Measurements from ENCODE around the gene PRPF8.
A peak's percentile ranks its signal among the peaks of the same experiment; 100 is the strongest.

Gene PRPF8

DNA sequence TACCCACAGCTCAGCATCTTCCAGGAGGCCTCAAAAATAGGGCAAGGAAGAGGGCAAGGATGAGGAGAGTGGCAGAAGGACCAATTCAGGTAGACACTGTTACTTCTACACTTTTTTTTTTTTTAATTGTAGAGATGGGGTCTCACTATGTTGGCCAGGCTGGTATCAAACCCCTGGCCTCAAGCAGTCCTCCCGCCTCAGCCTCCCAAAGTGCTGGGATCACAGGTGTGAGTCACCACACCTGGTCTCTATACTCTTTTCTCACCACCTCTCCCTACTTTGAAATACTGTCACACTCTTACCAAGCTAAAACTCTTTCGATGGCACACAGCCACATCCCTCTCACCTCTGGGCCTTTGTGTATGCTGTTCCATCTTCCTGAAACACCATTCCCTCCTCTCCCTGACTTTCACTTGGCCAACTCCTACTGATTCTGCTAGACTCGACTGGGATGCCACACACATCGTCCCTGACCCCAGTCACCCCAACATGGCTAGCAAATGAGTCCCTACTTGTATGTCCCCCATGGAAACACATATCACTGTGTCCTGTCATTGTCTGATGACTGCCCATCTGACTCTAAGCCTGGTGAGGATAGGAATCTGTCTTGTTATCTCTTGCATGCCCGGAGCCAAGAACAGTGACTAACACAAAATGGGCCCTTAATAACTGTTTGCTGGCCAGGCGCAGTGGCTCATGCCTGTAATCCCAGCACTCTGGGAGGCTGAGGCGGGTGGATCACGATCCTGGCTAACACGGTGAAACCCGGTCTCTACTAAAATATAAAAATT lies 48.8 kb downstream of the PRPF8 start:
- DNase-seq (ENCODE audit: extremely low read depth, insufficient read length) = no peak
- Histone ChIP-seq H3K27me3 (replicated peaks; ENCODE audit: control insufficient read depth, insufficient read depth, low read length) (no peaks in the 10 kb centered on the region), H3K4me3 (replicated peaks; ENCODE audit: low read depth, low read length) (no peak overlapping the region), H3K36me3 (ENCODE audit: control insufficient read depth, insufficient read depth, low read length) (no peaks in the 10 kb centered on the region)
- TF ChIP-seq, protein P1, sequence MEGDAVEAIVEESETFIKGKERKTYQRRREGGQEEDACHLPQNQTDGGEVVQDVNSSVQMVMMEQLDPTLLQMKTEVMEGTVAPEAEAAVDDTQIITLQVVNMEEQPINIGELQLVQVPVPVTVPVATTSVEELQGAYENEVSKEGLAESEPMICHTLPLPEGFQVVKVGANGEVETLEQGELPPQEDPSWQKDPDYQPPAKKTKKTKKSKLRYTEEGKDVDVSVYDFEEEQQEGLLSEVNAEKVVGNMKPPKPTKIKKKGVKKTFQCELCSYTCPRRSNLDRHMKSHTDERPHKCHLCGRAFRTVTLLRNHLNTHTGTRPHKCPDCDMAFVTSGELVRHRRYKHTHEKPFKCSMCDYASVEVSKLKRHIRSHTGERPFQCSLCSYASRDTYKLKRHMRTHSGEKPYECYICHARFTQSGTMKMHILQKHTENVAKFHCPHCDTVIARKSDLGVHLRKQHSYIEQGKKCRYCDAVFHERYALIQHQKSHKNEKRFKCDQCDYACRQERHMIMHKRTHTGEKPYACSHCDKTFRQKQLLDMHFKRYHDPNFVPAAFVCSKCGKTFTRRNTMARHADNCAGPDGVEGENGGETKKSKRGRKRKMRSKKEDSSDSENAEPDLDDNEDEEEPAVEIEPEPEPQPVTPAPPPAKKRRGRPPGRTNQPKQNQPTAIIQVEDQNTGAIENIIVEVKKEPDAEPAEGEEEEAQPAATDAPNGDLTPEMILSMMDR (IDR thresholded peaks at IDR 0.05; ENCODE audit: insufficient read depth, low read length, poor library complexity, severe bottlenecking) = no peak

DNA sequence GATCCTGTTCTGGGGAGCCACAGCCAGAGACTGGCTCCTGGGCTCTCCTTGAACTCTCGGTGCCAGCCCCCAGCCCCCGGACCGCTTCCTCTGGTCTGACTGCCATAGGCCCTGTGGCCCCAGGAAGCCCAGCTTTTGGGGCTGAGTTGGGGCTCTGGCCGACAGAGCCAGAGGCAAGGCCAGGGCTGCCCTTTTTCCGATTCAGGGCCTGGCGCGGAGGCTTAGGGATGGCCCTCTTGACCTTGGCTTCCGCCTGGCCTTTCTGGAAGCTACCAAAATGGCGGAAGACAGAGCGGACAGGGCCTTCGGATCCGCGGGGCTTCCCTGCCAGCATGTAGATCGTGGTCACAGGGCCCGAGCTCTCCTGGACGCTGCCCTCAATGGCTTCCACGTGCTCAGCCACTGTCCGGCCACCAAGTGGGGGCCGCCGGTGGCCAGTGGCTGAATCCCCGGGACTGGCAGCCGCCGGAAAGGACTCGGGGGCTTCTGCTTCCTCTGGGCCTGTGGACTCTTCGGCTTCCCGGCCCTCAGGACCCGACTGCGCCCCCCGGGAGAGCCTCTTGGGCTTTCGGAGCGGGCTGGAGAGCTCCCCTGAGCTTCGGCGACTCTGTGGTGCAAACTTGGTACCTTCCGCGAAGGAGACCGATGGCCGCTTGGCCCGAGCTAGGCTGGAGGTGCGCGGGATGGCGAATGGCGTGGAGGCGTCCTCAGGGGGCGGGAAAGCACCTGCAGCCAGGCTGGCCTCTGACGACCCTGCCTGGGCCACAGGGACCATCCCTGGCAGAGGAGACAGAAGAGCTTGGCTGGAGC lies 49.6 kb downstream of the PRPF8 start:
- no peaks in the 10 kb centered on the region for H3K27me3 ChIP-seq (replicated peaks; ENCODE audit: control insufficient read depth, insufficient read depth, low read length)
- TF ChIP-seq, protein P1 (IDR thresholded peaks at IDR 0.05; ENCODE audit: insufficient read depth, low read length, poor library complexity, severe bottlenecking) = no peak
- no peaks in the 10 kb centered on the region for H3K36me3 ChIP-seq (ENCODE audit: control insufficient read depth, insufficient read depth, low read length)
- no peak for DNase-seq (ENCODE audit: extremely low read depth, insufficient read length)
- H3K4me3 ChIP-seq (replicated peaks; ENCODE audit: low read depth, low read length) = no peak overlapping the region

DNA sequence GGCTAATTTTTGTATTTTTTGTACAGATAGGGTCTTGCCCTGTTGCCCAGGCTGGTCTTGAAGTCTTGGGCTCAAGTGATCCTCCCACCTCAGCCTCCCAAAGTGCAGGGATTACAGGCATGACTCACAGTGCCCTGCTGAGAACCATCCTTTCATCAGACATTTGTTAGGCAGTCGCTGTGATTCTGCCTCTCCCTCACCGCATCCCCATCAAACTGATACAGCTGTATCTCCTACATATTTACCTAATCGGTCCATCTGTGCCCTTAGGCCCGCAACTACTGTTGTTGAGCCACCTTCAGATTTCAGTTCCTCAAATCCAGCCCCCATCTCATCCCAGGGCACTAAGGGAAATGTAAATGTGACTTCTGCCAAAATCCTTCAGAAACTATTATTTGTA lies 54.0 kb downstream of the PRPF8 start:
- Histone ChIP-seq H3K4me3 (replicated peaks; ENCODE audit: low read depth, low read length) (no peak overlapping the region), H3K27me3 (replicated peaks; ENCODE audit: control insufficient read depth, insufficient read depth, low read length) (no peaks in the 10 kb centered on the region), H3K36me3 (ENCODE audit: control insufficient read depth, insufficient read depth, low read length) (no peaks in the 10 kb centered on the region)
- TF ChIP-seq, protein P1 (IDR thresholded peaks at IDR 0.05; ENCODE audit: insufficient read depth, low read length, poor library complexity, severe bottlenecking) = no peak
- no peak for DNase-seq (ENCODE audit: extremely low read depth, insufficient read length)

DNA sequence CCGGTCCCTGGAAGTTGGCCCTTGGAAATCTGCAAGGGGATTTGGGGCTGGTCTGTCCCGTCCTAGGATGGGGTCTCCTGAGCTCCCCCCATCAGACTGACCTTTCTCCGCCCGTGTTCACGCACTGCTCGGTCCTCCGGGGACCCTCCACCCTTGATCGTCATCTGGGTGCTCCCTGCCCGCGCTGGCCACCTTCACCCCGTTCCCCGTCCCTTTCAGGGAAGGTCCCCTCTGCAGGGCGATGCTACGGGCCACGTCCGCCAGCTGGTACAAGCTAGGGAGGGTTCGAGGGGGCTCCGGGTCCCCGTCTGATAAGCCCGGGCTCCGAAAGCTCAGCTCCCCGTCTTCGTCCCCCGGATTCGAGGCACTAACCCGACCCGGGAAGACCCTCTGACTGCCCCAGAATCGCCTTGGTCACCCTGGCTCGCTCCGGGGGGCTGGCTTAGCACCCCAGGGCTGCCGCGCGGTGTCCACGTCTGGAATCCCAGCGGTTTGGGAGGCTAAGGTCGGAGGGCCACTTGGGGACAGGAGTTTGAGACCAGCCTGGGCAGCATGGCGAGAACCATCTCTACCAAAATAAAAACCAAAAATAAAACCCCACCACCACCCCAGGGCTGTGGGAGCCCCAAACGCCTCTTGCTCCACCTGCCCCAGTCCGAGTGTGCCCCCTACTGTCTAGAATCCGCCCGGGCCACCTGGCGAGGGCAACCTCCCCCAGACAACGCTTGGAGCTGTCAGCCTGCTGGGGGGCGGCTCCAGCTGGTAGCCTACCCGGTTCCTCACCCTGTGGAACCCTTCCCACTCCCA lies 55.0 kb downstream of the PRPF8 start:
- peak; percentile 74 for DNase-seq (ENCODE audit: extremely low read depth, insufficient read length)
- TF ChIP-seq, protein P1 (IDR thresholded peaks at IDR 0.05; ENCODE audit: insufficient read depth, low read length, poor library complexity, severe bottlenecking) = peak; percentile 88
- Histone ChIP-seq H3K36me3 (ENCODE audit: control insufficient read depth, insufficient read depth, low read length) (no peaks in the 10 kb centered on the region; the same call in 1 of the 2 replicates), H3K4me3 (replicated peaks; ENCODE audit: low read depth, low read length) (peak overlapping the region; percentile 84), H3K27me3 (replicated peaks; ENCODE audit: control insufficient read depth, insufficient read depth, low read length) (no peaks in the 10 kb centered on the region)

DNA sequence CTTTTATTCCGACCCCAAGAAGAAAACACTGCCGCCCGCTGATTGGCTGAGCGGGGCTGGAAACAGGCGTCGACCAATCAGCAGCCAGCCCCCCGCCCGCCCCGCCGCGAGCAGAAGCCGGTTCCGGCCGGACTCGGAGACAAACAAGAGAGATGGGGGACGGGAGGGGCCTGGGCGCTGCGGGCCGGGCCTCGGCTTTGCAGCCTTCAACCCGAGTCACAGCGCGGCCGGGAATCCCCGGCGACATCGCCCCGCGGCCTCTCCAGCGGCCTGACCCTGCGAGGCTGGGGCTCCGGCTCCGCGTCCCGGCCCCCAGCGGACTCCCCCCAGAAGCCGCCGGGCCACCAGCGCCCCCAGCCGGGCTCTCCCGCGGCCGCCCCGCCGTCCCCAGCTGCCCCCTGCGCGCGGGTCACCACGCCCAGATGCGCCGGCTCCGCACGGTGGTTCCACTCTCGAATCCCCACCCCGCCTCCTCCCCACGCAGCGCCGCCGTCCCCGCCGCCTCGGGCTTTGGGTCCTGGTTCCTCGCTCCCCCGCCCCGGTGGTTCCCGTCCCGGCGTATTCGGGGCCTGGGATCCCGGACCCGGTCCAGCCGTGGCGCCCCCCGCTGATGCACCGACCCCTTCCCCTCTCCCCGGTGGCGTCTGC lies 55.7 kb downstream of the PRPF8 start:
- no peaks in the 10 kb centered on the region; the same call in 1 of the 2 replicates for H3K36me3 ChIP-seq (ENCODE audit: control insufficient read depth, insufficient read depth, low read length)
- DNase-seq (ENCODE audit: extremely low read depth, insufficient read length) = peak; percentile 94
- H3K4me3 ChIP-seq (replicated peaks; ENCODE audit: low read depth, low read length) = peak overlapping the region; percentile 84
- H3K27me3 ChIP-seq (replicated peaks; ENCODE audit: control insufficient read depth, insufficient read depth, low read length) = no peaks in the 10 kb centered on the region
- TF ChIP-seq, protein P1 (IDR thresholded peaks at IDR 0.05; ENCODE audit: insufficient read depth, low read length, poor library complexity, severe bottlenecking) = no peak

All from GM06990 (cell line).